CD4-positive, alpha-beta memory T cell (primary cell): ENCODE data around the gene PDK3. TPM values are rescaled to one million over a fixed set of nuclear protein-coding genes. Genes with fewer than 3 reads are reported as not detected.

Experiments used
- CTCF ChIA-PET: fragments of 350-600 bp; sonication (Branson Sonifier 250); formaldehyde crosslinking; loops from one replicate; lab custom pipeline; 2021; ENCODE audit warnings: inconsistent platforms; ENCODE audit not compliant: partially characterized antibody; lab: Charles Lee
- POLR2A ChIA-PET: fragments of 350-600 bp; sonication (Branson Sonifier 250); formaldehyde crosslinking; loops from one replicate; lab custom pipeline; 2021; ENCODE audit not compliant: partially characterized antibody; lab: Charles Lee
- DNase-seq, 5 donors: peaks; one replicate each; pipeline versions ENCODE4 v3.0.0 to v3.0.0-alpha.2; 2020 to 2022; ENCODE audit warnings: mixed read lengths in 1 of 5
- H3K27ac ChIP-seq: one replicate; pipeline ENCODE4 v1.7.0; 2013; ENCODE audit warnings: low read depth, low read length
- H3K27me3 ChIP-seq: 2 replicates; pipeline ENCODE4 v1.7.0; 2013; ENCODE audit warnings: mild to moderate bottlenecking, low read length, moderate library complexity; ENCODE audit not compliant: insufficient read depth
- H3K36me3 ChIP-seq: 2 replicates; pipeline ENCODE4 v1.7.0; 2013; ENCODE audit warnings: mild to moderate bottlenecking, low read length, moderate library complexity; ENCODE audit not compliant: insufficient read depth
- H3K4me1 ChIP-seq: 2 replicates; pipeline ENCODE4 v1.7.0; 2013; ENCODE audit warnings: mild to moderate bottlenecking, low read length, moderate library complexity; ENCODE audit not compliant: insufficient read depth
- H3K4me3 ChIP-seq, 2 donors: one replicate each; pipeline ENCODE4 v1.7.0; 2013; ENCODE audit warnings: low read length in 2 of 2, mild to moderate bottlenecking in 1 of 2
- H3K9me3 ChIP-seq, 2 donors: one replicate each; pipeline ENCODE4 v1.7.0; 2013; ENCODE audit warnings: low read length in 2 of 2, control low read depth in 1 of 2; ENCODE audit not compliant: control insufficient read depth in 1 of 2
- H3K27ac Mint-ChIP-seq, 7 donors: one replicate each; pipeline ENCODE4 v1.8.0; 2020 to 2021; ENCODE audit warnings: mixed read lengths in 7 of 7, mild to moderate bottlenecking in 6 of 7, inconsistent platforms in 3 of 7, moderate library complexity in 3 of 7
- H3K27me3 Mint-ChIP-seq, 2 donors: one replicate each; pipeline ENCODE4 v1.8.0; 2020 to 2021; ENCODE audit warnings: mixed read lengths in 2 of 2
- H3K36me3 Mint-ChIP-seq, 2 donors: one replicate each; pipeline ENCODE4 v1.8.0; 2020 to 2021; ENCODE audit warnings: mixed read lengths in 2 of 2, inconsistent platforms in 1 of 2, mild to moderate bottlenecking in 1 of 2
- H3K4me1 Mint-ChIP-seq, 4 donors: one replicate each; pipeline ENCODE4 v1.8.0; 2020 to 2021; ENCODE audit warnings: mixed read lengths in 4 of 4, mild to moderate bottlenecking in 1 of 4
- H3K4me3 Mint-ChIP-seq, 8 donors: one replicate each; pipeline ENCODE4 v1.8.0; 2020 to 2021; ENCODE audit warnings: mixed read lengths in 8 of 8, mild to moderate bottlenecking in 7 of 8, moderate library complexity in 6 of 8, inconsistent platforms in 3 of 8
- H3K9me3 Mint-ChIP-seq, 8 donors: one replicate each; pipeline ENCODE4 v1.8.0; 2020 to 2021; ENCODE audit warnings: mixed read lengths in 8 of 8, mild to moderate bottlenecking in 5 of 8, inconsistent platforms in 3 of 8, moderate library complexity in 1 of 8
- intact Hi-C: fragments of 100-400 bp; cut with micrococcal nuclease; formaldehyde crosslinking; loops from one replicate; pipeline ENCODE4 v1.15.1; 2023
- polyA plus RNA-seq, 2 donors: library from polyadenylated mRNA; unstranded; fragments of 300-500 nt; fragmentation: Illumina TruSeq; gene quantifications; one replicate each; pipeline ENCODE4 v1.2.3, GENCODE V29; 2021
- total RNA-seq, 2 experiments: library from RNA; stranded (reverse); gene quantifications; one replicate each; pipeline ENCODE4 v1.2.3, GENCODE V29; 2021

The PDK3 gene
- total RNA-seq, result 10 to 100 TPM; 30.3 to 31.1 TPM
- 10 to 100 TPM; 37.4 to 43.3 TPM for polyA plus RNA-seq

- Mint-ChIP-seq H3K9me3 (no peaks in the 10 kb centered on the region), H3K4me1 (peaks cover 16 to 42% (median 28%) of the 10 kb centered on the region in 4 donors), H3K36me3 (peaks cover 0 to 2% of the 10 kb centered on the region in 2 donors), H3K27me3 (no peaks in the 10 kb centered on the region), H3K27ac (peak within 1 kb of the TSS; percentile 89 to 97 (median 92)), H3K4me3 (peak within 1 kb of the TSS; percentile 81 to 90 (median 87))
- Histone ChIP-seq H3K27me3 (no peaks in the 10 kb centered on the region), H3K9me3 (no peaks in the 10 kb centered on the region), H3K4me3 (peak within 1 kb of the TSS; percentile 44 to 62), H3K27ac (peak within 1 kb of the TSS; percentile 87), H3K4me1 (peaks cover 40% of the 10 kb centered on the region), H3K36me3 (no peaks in the 10 kb centered on the region)
- peak; percentile 89 to 91 (median 91) for DNase-seq
- CTCF ChIA-PET, result interaction anchor here (1.3 to 4.3 kb wide), 3 partner anchors 14 to 69 kb away, joined by 5 to 33 read pairs (median 33); no protein-coding TSS in a partner anchor
- intact Hi-C loops, result loop anchor here (1.0 to 5.0 kb wide), 4 partner anchors 14 to 313 kb away; no protein-coding TSS in a partner anchor
- POLR2A ChIA-PET, result interaction anchor here (0.6 to 4.9 kb wide), 10 partner anchors 10 to 773 kb away, joined by 3 to 117 read pairs (median 5); partner anchors contain the start of gene EIF2S3
Measured at GRCh38 chrX:24464836-24465531, at the start of gene PDK3. PDK3 (plus strand) TSS chrX:24465286; CDS start chrX:24465456, 170 bp downstream.

- Mint-ChIP-seq H3K36me3 (no peaks in the 10 kb centered on the region), H3K4me3 (no peak overlapping the region), H3K4me1 (no peaks in the 10 kb centered on the region), H3K9me3 (peaks cover 0 to 6% (median 0%) of the 10 kb centered on the region in 8 donors), H3K27ac (no peak overlapping the region), H3K27me3 (no peaks in the 10 kb centered on the region)
- H3K36me3 ChIP-seq, result no peaks in the 10 kb centered on the region
- H3K9me3 ChIP-seq, result no peaks in the 10 kb centered on the region
- intact Hi-C loops, result no loop called here
- CTCF ChIA-PET, result no interaction called here
- no peak overlapping the region for H3K27ac ChIP-seq
- POLR2A ChIA-PET, result no interaction called here
- H3K4me1 ChIP-seq, result no peaks in the 10 kb centered on the region
- DNase-seq, result no peak
- no peak overlapping the region for H3K4me3 ChIP-seq
- no peaks in the 10 kb centered on the region for H3K27me3 ChIP-seq
Measured at GRCh38 chrX:24415921-24416320, 49.2 kb upstream of the PDK3 start.

GRCh38 chrX:24423960-24424359 lies 41.1 kb upstream of the PDK3 start:
- Mint-ChIP-seq H3K9me3 (peaks cover 0 to 11% (median 0%) of the 10 kb centered on the region in 8 donors), H3K27me3 (no peaks in the 10 kb centered on the region), H3K4me1 (peaks cover 0 to 6% (median 4%) of the 10 kb centered on the region in 4 donors), H3K36me3 (no peaks in the 10 kb centered on the region), H3K27ac (no peak overlapping the region), H3K4me3 (no peak overlapping the region)
- no peak overlapping the region for H3K27ac ChIP-seq
- H3K9me3 ChIP-seq, result no peaks in the 10 kb centered on the region
- intact Hi-C loops, result no loop called here
- H3K4me1 ChIP-seq, result peaks cover 8% of the 10 kb centered on the region
- POLR2A ChIA-PET, result no interaction called here
- no peaks in the 10 kb centered on the region for H3K27me3 ChIP-seq
- H3K36me3 ChIP-seq, result no peaks in the 10 kb centered on the region
- CTCF ChIA-PET, result interaction anchor here (1.1 kb wide), 1 partner anchor 27 kb away, joined by 4 read pairs; no protein-coding TSS in a partner anchor
- DNase-seq, result no peak
- H3K4me3 ChIP-seq, result no peak overlapping the region

GRCh38 chrX:24424948-24425347 lies 40.1 kb upstream of the PDK3 start:
- DNase-seq, result no peak
- H3K9me3 Mint-ChIP-seq, result peaks cover 0 to 10% (median 0%) of the 10 kb centered on the region in 8 donors
- no peaks in the 10 kb centered on the region for H3K36me3 ChIP-seq
- H3K36me3 Mint-ChIP-seq, result no peaks in the 10 kb centered on the region
- H3K27ac ChIP-seq, result no peak overlapping the region
- ChIA-PET CTCF (no interaction called here), POLR2A (no interaction called here)
- no peaks in the 10 kb centered on the region for H3K27me3 Mint-ChIP-seq
- H3K4me3 Mint-ChIP-seq, result no peak overlapping the region
- intact Hi-C loops, result no loop called here
- peaks cover 0 to 6% (median 4%) of the 10 kb centered on the region in 4 donors for H3K4me1 Mint-ChIP-seq
- peaks cover 8% of the 10 kb centered on the region for H3K4me1 ChIP-seq
- H3K27me3 ChIP-seq, result no peaks in the 10 kb centered on the region
- H3K4me3 ChIP-seq, result no peak overlapping the region
- H3K27ac Mint-ChIP-seq, result no peak overlapping the region
- H3K9me3 ChIP-seq, result no peaks in the 10 kb centered on the region

GRCh38 chrX:24425806-24426205 lies 39.3 kb upstream of the PDK3 start:
- ChIA-PET POLR2A (interaction anchor here (1.2 kb wide), 1 partner anchor 39 kb away, joined by 4 read pairs; the partner anchor contains the start of gene PDK3), CTCF (no interaction called here)
- H3K4me3 Mint-ChIP-seq, result no peak overlapping the region
- DNase-seq, result no peak
- H3K27me3 Mint-ChIP-seq, result no peaks in the 10 kb centered on the region
- Histone ChIP-seq H3K9me3 (no peaks in the 10 kb centered on the region), H3K27ac (no peak overlapping the region), H3K36me3 (no peaks in the 10 kb centered on the region), H3K4me1 (peaks cover 8% of the 10 kb centered on the region), H3K4me3 (no peak overlapping the region), H3K27me3 (no peaks in the 10 kb centered on the region)
- intact Hi-C loops, result no loop called here
- H3K9me3 Mint-ChIP-seq, result peaks cover 0 to 6% (median 0%) of the 10 kb centered on the region in 8 donors
- H3K4me1 Mint-ChIP-seq, result peaks cover 0 to 6% (median 4%) of the 10 kb centered on the region in 4 donors
- peak overlapping the region in 1 of 7 donors; percentile 13 for H3K27ac Mint-ChIP-seq
- no peaks in the 10 kb centered on the region for H3K36me3 Mint-ChIP-seq

- Histone ChIP-seq H3K4me3 (no peak overlapping the region), H3K27ac (no peak overlapping the region), H3K36me3 (no peaks in the 10 kb centered on the region), H3K4me1 (peaks cover 8% of the 10 kb centered on the region), H3K9me3 (no peaks in the 10 kb centered on the region), H3K27me3 (no peaks in the 10 kb centered on the region)
- peak in 4 of 5 donors; percentile 26 to 30 (median 29) for DNase-seq
- POLR2A ChIA-PET, result interaction anchor here (1.2 kb wide), 1 partner anchor 39 kb away, joined by 4 read pairs; the partner anchor contains the start of gene PDK3
- Mint-ChIP-seq H3K27ac (no peak overlapping the region), H3K4me1 (peaks cover 0 to 6% (median 4%) of the 10 kb centered on the region in 4 donors), H3K9me3 (no peaks in the 10 kb centered on the region), H3K4me3 (peak overlapping the region in 3 of 8 donors; percentile 15 to 39 (median 21)), H3K27me3 (no peaks in the 10 kb centered on the region), H3K36me3 (no peaks in the 10 kb centered on the region)
- CTCF ChIA-PET, result no interaction called here
- intact Hi-C loops, result no loop called here
Measured at GRCh38 chrX:24426340-24426913, 38.7 kb upstream of the PDK3 start.
